ENCODE data around the gene ABCG1. TPM values are rescaled to one million over a fixed set of nuclear protein-coding genes. Genes with fewer than 3 reads are reported as not detected.

The ABCG1 gene
- total RNA-seq, 4 donors from 2014 or later, result 2.6 to 10.9 (median 3.7) TPM

- Histone ChIP-seq H3K27me3 (peaks cover 0 to 51% (median 0%) of the 10 kb centered on the region in 4 donors), H3K27ac (no peak overlapping the region), H3K36me3 (no peaks in the 10 kb centered on the region), H3K9me3 (no peaks in the 10 kb centered on the region), H3K4me3 (no peak overlapping the region), H3K4me1 (peaks cover 6 to 37% (median 21%) of the 10 kb centered on the region in 3 donors)
- TF ChIP-seq POLR2A (IDR thresholded peaks at IDR 0.05) (no peak), CTCF (IDR thresholded peaks at IDR 0.05) (no peak)
- 59 to 73% methylated on average over 8 to 9 of the region's 11 CpGs for WGBS, 2 donors
- DNase-seq, result no peak
- intact Hi-C loops (cut with DNase I), result no loop called here
These were observed 17.3 kb upstream of the ABCG1 start for GRCh38 chr21:42201615-42202161.

GRCh38 chr21:42202321-42202720 lies 16.6 kb upstream of the ABCG1 start:
- intact Hi-C loops (cut with DNase I), result no loop called here
- no peak for DNase-seq
- TF ChIP-seq CTCF (IDR thresholded peaks at IDR 0.05) (no peak), POLR2A (IDR thresholded peaks at IDR 0.05) (no peak)
- peaks cover 6 to 37% (median 21%) of the 10 kb centered on the region in 3 donors for H3K4me1 ChIP-seq
- H3K27me3 ChIP-seq, result peaks cover 0 to 51% (median 0%) of the 10 kb centered on the region in 4 donors
- no peak overlapping the region for H3K27ac ChIP-seq
- no peaks in the 10 kb centered on the region for H3K36me3 ChIP-seq
- no peaks in the 10 kb centered on the region for H3K9me3 ChIP-seq
- WGBS, 2 donors, result 71 to 79% methylated on average over 10 of the region's 10 CpGs
- no peak overlapping the region for H3K4me3 ChIP-seq

- Histone ChIP-seq H3K27me3 (peaks cover 0 to 61% (median 0%) of the 10 kb centered on the region in 4 donors), H3K4me3 (no peak overlapping the region), H3K9me3 (no peaks in the 10 kb centered on the region), H3K27ac (no peak overlapping the region), H3K36me3 (no peaks in the 10 kb centered on the region), H3K4me1 (peaks cover 6 to 37% (median 21%) of the 10 kb centered on the region in 3 donors)
- DNase-seq, result no peak
- intact Hi-C loops (cut with DNase I), result no loop called here
- TF ChIP-seq CTCF (IDR thresholded peaks at IDR 0.05) (no peak), POLR2A (IDR thresholded peaks at IDR 0.05) (no peak)
- WGBS, 2 donors, result 80 to 84% methylated on average over 5 of the region's 5 CpGs
These were observed 15.6 kb upstream of the ABCG1 start for GRCh38 chr21:42203321-42203720.

GRCh38 chr21:42203936-42204335 lies 15.0 kb upstream of the ABCG1 start:
- no peak for TF ChIP-seq CTCF (IDR thresholded peaks at IDR 0.05)
- TF ChIP-seq POLR2A (IDR thresholded peaks at IDR 0.05), result no peak
- WGBS, 2 donors, result 50 to 64% methylated on average over 1 of the region's 1 CpG
- no peak for DNase-seq
- Histone ChIP-seq H3K36me3 (no peaks in the 10 kb centered on the region), H3K4me1 (peaks cover 3 to 31% (median 16%) of the 10 kb centered on the region in 3 donors), H3K27ac (no peak overlapping the region), H3K27me3 (peaks cover 0 to 67% (median 0%) of the 10 kb centered on the region in 4 donors), H3K4me3 (no peak overlapping the region), H3K9me3 (no peaks in the 10 kb centered on the region)
- intact Hi-C loops (cut with DNase I), result no loop called here

- Histone ChIP-seq H3K27ac (no peak overlapping the region), H3K36me3 (no peaks in the 10 kb centered on the region), H3K4me3 (no peak overlapping the region), H3K27me3 (peaks cover 0 to 81% (median 0%) of the 10 kb centered on the region in 4 donors), H3K9me3 (no peaks in the 10 kb centered on the region), H3K4me1 (no peaks in the 10 kb centered on the region)
- WGBS, 2 donors, result 70 to 100% methylated on average over 2 of the region's 2 CpGs
- TF ChIP-seq CTCF (IDR thresholded peaks at IDR 0.05) (no peak), POLR2A (IDR thresholded peaks at IDR 0.05) (no peak)
- DNase-seq, result no peak
- intact Hi-C loops (cut with DNase I), result no loop called here
These were observed 11.5 kb upstream of the ABCG1 start for GRCh38 chr21:42207426-42207825.
